Right lobe of liver (tissue), 6 donors: ENCODE measurements around the gene NIF3L1. TPM values are rescaled to one million over a fixed set of nuclear protein-coding genes. Genes with fewer than 3 reads are reported as not detected.
"Not testable (repeated sequence)": the region's sequence is repeated elsewhere in the genome, so short reads cannot be mapped to it uniquely, and the experiment has no call there.

ENCODE experiments used
- ATAC-seq, 4 donors: fragments of 200-7000 bp; cut with Tn5 transposase; one replicate each; pipeline ENCODE4 v1.9.1; 2020; ENCODE audit warnings: mild to moderate bottlenecking in 4 of 4, moderate library complexity in 4 of 4
- DNase-seq, 3 donors: peaks; one replicate each; pipeline ENCODE4 v3.0.0-alpha.2; 2020
- H3K27ac ChIP-seq, 3 donors: fragments of 200-600 bp; one replicate each; pipeline ENCODE4 v1.8.0; 2022
- H3K27me3 ChIP-seq, 2 donors: fragments of 200-600 bp; one replicate each; pipeline ENCODE4 v1.8.0; 2022
- H3K36me3 ChIP-seq, 4 donors: fragments of 200-600 bp; sonication (generic) in 1 of 4; one replicate each; pipeline versions ENCODE4 v1.5.1 to v1.8.0; 2017 to 2022; ENCODE audit warnings: control low read depth in 1 of 4
- H3K4me1 ChIP-seq, 4 donors: fragments of 200-600 bp; sonication (generic) in 1 of 4; one replicate each; pipeline versions ENCODE4 v1.5.1 to v1.8.0; 2017 to 2022; ENCODE audit warnings: control low read depth in 1 of 4
- H3K4me3 ChIP-seq, 3 donors: fragments of 200-600 bp; one replicate each; pipeline ENCODE4 v1.8.0; 2022
- H3K9me3 ChIP-seq, 4 donors: fragments of 200-600 bp; sonication (generic) in 1 of 4; one replicate each; pipeline versions ENCODE4 v1.5.1 to v1.8.0; 2017 to 2022; ENCODE audit warnings: control low read depth in 1 of 4
- POLR2A ChIP-seq: fragments of 450-650 bp; IDR thresholded peaks from one replicate; pipeline ENCODE4 v1.6.1; 2017; ENCODE audit warnings: antibody characterized with exemption, mild to moderate bottlenecking
- WGBS: methylation state at CpG from one replicate; pipeline ENCODE4 v1.1.6; 2018; ENCODE audit warnings: low coverage, low lambda C conversion rate; ENCODE audit not compliant: insufficient coverage; ENCODE audit errors: missing lambda C conversion rate; 5-methylcytosine and 5-hydroxymethylcytosine counted together
- intact Hi-C, 2 donors: fragments of 100-400 bp; cut with DNase I; formaldehyde crosslinking; loops; one replicate each; pipeline versions ENCODE4 v1.11.2 to v1.14.1; 2022
- total RNA-seq, 6 experiments: library from RNA; depleted of rRNA in 2 of 6; stranded (reverse); fragments of >200 nt in 2 of 6; fragmentation: NEBNext Ultra II Directional in 3 of 6; extraction: Animal tissue kit (Norgen Biotek cat#: 25700) in 3 of 6; gene quantifications; one replicate each; pipeline versions ENCODE4 v1.1.0 to v1.2.4, GENCODE V29; 2016 to 2023
- TF ChIP-seq, protein P1 (sequence below), 4 donors: fragments of 200-600 bp in 3 of 4; fragments of 450-650 bp in 1 of 4; IDR thresholded peaks; one replicate each; pipeline versions ENCODE4 v1.5.1 to v1.8.0; 2016 to 2022; ENCODE audit warnings: antibody characterized with exemption in 4 of 4, mild to moderate bottlenecking in 2 of 4
- donor health status: DM: no; HTN: yes; CAD: no.
- donor health status: DM: no; HTN: no; CAD: no.
- donor health status: DM: no; HTN: no; CAD: no.
- donor health status: DM: no; HTN: yes; CAD: no.
- donor health status: DM: no; HTN: yes; CAD: no.

The NIF3L1 gene
- total RNA-seq, 6 experiments from 2014 or later, result 9.5 to 23.7 (median 11.3) TPM

DNA sequence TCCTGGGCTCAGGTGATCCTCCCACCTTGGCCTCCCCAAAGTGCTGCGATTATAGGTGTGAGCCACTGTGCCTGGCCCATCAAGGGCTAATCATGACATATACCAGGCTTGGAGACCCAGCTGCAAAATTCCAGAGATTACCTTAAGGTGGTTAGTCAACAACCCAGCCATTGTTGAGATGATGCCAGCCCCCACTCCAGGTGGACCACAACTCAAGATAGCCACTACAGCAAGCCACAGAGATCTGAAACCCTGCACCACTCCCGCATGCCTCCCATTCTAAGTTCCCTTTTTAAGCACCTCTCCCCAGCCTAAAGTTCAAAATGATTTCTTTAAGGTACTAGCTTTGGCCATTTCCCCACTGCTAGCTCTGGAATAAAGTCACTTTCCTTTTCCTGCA, 20.2 kb upstream of the NIF3L1 start:
- peaks cover 0 to 22% (median 0%) of the 10 kb centered on the region in 4 donors for H3K4me1 ChIP-seq
- WGBS, result 67% methylated on average over 1 of the region's 2 CpGs
- peaks cover 0 to 10% (median 0%) of the 10 kb centered on the region in 4 donors for H3K36me3 ChIP-seq
- ATAC-seq (no peak), DNase-seq (no peak)
- no peak overlapping the region for H3K4me3 ChIP-seq
- no peak overlapping the region for H3K27ac ChIP-seq
- TF ChIP-seq POLR2A, result no peak
- TF ChIP-seq, protein P1, sequence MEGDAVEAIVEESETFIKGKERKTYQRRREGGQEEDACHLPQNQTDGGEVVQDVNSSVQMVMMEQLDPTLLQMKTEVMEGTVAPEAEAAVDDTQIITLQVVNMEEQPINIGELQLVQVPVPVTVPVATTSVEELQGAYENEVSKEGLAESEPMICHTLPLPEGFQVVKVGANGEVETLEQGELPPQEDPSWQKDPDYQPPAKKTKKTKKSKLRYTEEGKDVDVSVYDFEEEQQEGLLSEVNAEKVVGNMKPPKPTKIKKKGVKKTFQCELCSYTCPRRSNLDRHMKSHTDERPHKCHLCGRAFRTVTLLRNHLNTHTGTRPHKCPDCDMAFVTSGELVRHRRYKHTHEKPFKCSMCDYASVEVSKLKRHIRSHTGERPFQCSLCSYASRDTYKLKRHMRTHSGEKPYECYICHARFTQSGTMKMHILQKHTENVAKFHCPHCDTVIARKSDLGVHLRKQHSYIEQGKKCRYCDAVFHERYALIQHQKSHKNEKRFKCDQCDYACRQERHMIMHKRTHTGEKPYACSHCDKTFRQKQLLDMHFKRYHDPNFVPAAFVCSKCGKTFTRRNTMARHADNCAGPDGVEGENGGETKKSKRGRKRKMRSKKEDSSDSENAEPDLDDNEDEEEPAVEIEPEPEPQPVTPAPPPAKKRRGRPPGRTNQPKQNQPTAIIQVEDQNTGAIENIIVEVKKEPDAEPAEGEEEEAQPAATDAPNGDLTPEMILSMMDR (IDR thresholded peaks at IDR 0.05), result no peak
- H3K27me3 ChIP-seq, result no peaks in the 10 kb centered on the region
- intact Hi-C loops, result no loop called here
- no peaks in the 10 kb centered on the region for H3K9me3 ChIP-seq

DNA sequence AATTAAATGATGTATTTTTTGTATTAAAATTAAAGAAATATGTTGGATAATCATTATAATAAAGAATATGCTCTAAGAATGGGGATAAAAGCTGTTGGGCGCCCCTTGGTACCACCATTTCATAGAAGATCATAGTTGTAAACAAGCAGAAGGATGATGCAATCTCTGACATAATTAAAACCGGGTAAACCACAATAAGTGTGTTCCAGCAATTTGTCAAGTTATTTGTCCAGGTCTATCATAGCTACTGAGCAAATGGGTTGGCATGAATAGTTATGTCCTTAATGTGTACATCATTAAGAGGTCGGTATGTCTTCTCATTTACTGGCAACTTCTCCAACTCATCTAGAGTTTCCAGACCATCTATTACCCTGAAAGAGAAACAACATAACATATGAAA, 18.0 kb upstream of the NIF3L1 start:
- Histone ChIP-seq H3K27me3 (no peaks in the 10 kb centered on the region), H3K9me3 (no peaks in the 10 kb centered on the region), H3K36me3 (peaks cover 0 to 25% (median 2%) of the 10 kb centered on the region in 4 donors), H3K27ac (no peak overlapping the region), H3K4me1 (peaks cover 0 to 14% (median 0%) of the 10 kb centered on the region in 4 donors), H3K4me3 (no peak overlapping the region)
- 62% methylated on average over 3 of the region's 3 CpGs for WGBS
- ATAC-seq (no peak), DNase-seq (no peak)
- intact Hi-C loops, result no loop called here
- TF ChIP-seq, protein P1 (IDR thresholded peaks at IDR 0.05), result no peak
- no peak for TF ChIP-seq POLR2A

DNA sequence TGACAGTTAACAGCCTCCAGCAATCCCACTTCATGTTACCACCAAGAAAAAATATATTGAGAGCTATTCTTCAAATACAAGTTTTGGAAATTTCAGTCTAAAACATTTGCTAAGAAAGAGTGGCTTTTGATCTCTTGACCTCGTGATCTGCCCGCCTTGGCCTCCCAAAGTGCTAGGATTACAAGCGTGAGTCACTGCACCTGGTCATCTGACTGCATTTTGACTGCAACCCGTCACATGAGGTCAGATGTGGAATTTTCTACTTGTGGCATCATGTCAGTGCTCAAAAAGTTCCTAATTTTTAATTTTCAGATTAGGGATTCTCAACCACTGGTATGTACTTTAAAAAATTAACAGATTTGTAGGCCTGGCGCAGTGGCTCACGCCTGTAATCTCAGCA, 15.6 kb upstream of the NIF3L1 start:
- DNase-seq (no peak), ATAC-seq (no peak)
- TF ChIP-seq, protein P1 (IDR thresholded peaks at IDR 0.05), result no peak
- TF ChIP-seq POLR2A, result no peak
- Histone ChIP-seq H3K9me3 (no peaks in the 10 kb centered on the region), H3K27ac (no peak overlapping the region), H3K27me3 (no peaks in the 10 kb centered on the region), H3K4me1 (no peaks in the 10 kb centered on the region), H3K4me3 (no peak overlapping the region), H3K36me3 (peaks cover 0 to 32% (median 7%) of the 10 kb centered on the region in 4 donors)
- intact Hi-C loops, result no loop called here
- 94% methylated on average over 6 of the region's 6 CpGs for WGBS

DNA sequence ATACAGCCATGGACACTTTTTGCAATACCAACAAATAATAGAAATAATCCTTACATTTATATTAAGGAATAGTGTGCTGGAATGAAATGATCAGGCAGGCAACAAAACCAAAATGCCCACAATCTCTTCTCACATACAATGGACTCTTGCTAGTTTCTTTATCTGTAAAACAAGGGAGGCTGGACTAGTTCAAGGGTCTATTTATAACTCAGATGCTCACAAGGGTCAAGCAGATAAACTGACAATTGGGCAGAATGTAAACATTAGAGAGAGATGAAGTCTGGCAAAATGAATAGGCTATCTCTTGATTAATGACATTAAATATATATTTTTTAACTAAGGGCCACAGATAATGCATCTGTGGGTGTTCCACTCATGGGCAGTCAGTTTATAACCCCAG, 11.7 kb upstream of the NIF3L1 start:
- intact Hi-C loops, result no loop called here
- H3K27me3 ChIP-seq, result no peaks in the 10 kb centered on the region
- no peak overlapping the region for H3K27ac ChIP-seq
- H3K4me1 ChIP-seq, result no peaks in the 10 kb centered on the region
- no peaks in the 10 kb centered on the region for H3K9me3 ChIP-seq
- TF ChIP-seq, protein P1 (IDR thresholded peaks at IDR 0.05), result no peak
- TF ChIP-seq POLR2A, result no peak
- no peak overlapping the region for H3K4me3 ChIP-seq
- ATAC-seq, result no peak
- peaks cover 0 to 62% (median 10%) of the 10 kb centered on the region in 4 donors for H3K36me3 ChIP-seq
- no peak for DNase-seq

DNA sequence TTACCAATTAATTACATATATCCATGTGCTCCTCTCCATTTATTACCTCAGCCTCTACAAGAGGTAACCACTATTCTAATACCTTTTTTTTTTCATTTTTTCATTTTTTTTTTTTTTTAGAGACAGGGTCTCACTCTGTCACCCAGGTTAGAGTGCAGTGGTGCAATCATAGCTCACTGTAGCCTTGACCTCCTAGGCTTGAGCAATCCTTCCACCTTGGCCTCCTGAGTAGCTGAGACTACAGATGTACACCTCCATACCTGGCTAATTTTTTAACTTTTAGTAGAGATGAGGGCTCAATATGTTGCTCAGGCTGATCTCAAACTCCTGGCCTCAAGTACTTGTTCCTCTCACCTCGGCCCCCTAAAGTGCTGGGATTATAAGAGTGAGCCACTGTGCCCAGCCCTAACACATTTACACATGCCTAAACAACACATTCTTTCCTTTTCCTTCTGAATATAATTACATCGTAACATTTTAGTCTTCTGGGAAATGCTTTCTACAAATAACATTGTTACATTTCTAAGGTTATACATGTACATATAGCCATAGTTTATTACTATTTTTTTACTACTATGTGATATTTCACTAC, 10.8 kb upstream of the NIF3L1 start:
- TF ChIP-seq POLR2A, result no peak
- TF ChIP-seq, protein P1 (IDR thresholded peaks at IDR 0.05), result no peak
- Histone ChIP-seq H3K27me3 (no peaks in the 10 kb centered on the region), H3K27ac (no peak overlapping the region), H3K4me3 (no peak overlapping the region), H3K9me3 (no peaks in the 10 kb centered on the region), H3K36me3 (peaks cover 0 to 70% (median 10%) of the 10 kb centered on the region in 4 donors), H3K4me1 (no peaks in the 10 kb centered on the region)
- 83% methylated on average over 2 of the region's 2 CpGs for WGBS
- intact Hi-C loops, result no loop called here
- DNase-seq (no peak), ATAC-seq (no peak)

DNA sequence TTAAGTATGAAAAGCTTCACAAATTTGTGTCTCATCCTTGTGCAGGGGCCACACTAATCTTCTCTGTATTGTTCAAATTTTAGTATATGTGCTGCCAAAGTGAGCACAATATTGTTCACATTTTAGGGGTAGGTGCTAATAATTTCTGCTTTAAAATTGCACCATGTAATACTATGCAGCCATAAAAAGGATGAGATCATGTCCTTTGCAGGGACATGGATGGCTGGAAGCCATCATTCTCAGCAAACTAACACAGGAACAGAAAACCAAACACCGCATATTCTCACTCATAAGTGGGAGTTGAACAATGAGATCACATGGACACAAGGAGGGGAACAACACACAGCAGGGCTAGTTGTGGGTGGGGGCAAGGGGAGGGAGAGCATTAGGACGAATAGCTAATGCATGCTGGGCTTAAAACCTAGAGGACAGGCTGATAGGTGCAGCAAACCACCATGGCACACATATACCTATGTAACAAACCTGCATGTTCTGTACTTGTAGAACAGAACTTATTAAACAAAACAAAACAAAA, 7.4 kb upstream of the NIF3L1 start:
- intact Hi-C loops, H3K4me3 ChIP-seq, DNase-seq, H3K27me3 ChIP-seq, H3K27ac ChIP-seq, ATAC-seq, H3K4me1 ChIP-seq, H3K9me3 ChIP-seq: not testable (repeated sequence)
- 83% methylated on average over 1 of the region's 2 CpGs for WGBS
- H3K36me3 ChIP-seq, result peaks cover 0 to 72% (median 12%) of the 10 kb centered on the region in 4 donors
